ENCODE data around the gene C4BPA.

Gene C4BPA

DNA sequence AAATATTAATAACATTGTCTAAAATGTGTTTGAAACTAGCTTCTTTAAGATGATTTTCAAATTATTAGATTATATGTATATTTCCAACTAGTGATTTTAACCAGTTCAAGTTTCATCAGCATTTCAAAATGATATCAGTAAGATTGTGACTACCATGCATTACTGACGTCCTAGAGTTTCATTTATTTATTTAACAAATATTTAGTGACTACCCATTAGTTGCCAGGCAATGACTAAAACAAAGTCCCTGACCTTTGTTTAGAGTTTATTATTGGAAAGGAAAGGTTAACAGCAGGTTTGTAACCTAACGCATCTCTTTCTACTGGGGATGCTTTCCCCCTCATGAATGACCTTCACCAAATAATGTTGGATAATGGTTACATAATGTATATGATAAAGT lies 22.9 kb upstream of the C4BPA start:
- DNase-seq (ENCODE audit: low spot score), result no peak
- TF ChIP-seq, protein P1, sequence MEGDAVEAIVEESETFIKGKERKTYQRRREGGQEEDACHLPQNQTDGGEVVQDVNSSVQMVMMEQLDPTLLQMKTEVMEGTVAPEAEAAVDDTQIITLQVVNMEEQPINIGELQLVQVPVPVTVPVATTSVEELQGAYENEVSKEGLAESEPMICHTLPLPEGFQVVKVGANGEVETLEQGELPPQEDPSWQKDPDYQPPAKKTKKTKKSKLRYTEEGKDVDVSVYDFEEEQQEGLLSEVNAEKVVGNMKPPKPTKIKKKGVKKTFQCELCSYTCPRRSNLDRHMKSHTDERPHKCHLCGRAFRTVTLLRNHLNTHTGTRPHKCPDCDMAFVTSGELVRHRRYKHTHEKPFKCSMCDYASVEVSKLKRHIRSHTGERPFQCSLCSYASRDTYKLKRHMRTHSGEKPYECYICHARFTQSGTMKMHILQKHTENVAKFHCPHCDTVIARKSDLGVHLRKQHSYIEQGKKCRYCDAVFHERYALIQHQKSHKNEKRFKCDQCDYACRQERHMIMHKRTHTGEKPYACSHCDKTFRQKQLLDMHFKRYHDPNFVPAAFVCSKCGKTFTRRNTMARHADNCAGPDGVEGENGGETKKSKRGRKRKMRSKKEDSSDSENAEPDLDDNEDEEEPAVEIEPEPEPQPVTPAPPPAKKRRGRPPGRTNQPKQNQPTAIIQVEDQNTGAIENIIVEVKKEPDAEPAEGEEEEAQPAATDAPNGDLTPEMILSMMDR (IDR thresholded peaks at IDR 0.05; ENCODE audit: extremely low read depth, insufficient read depth, missing control alignments), result no peak
- in situ Hi-C loops (cut with MboI; ENCODE audit: low pct_unique_long_range_greater_than_20kb, low sequenced_read_pairs, unreplicated experiment), result loop anchor here (25.0 kb wide), 1 partner anchor 406 kb away; the partner anchor contains the start of gene CR1

DNA sequence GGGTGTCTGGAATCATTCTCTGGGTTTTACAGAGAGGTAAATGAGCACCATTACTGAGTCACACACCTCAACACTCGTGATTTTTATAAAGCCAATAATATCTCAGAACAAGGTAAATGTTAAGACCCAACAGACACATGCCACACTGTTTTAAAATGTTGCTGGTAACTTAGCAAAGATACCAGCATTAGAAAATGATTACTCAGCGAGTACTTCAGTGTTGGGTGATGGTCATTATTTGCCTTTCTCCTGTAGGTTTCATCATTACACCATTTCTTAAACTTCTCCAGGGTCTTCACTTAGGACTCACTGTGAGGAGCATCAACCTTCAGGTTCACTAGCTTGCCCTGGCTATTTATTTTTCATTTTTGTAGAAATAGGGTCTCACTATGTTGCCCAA lies 22.2 kb upstream of the C4BPA start:
- TF ChIP-seq, protein P1 (IDR thresholded peaks at IDR 0.05; ENCODE audit: extremely low read depth, insufficient read depth, missing control alignments), result no peak

DNA sequence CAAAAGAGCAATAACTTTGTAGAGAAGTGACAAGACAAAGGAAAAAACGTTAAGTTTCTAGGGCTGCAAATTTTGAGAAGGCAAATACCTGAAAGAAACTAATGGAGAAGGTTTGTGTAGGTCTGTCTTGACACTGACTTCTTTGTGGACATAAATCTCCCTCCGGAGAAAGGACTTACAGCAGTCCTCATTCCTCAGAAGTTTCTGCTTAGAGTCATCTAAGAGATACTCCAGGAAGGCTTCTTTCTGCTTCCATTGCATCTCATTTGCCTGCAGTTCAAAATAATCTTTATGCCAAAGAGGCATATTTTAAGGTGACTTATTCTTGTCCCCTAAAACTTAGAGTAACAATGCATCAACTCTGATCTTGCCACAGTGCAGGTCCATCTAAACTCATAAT lies 19.8 kb upstream of the C4BPA start:
- in situ Hi-C loops (cut with MboI; ENCODE audit: low pct_unique_long_range_greater_than_20kb, low sequenced_read_pairs, unreplicated experiment), result loop anchor here (25.0 kb wide), 1 partner anchor 403 kb away; the partner anchor contains the start of gene CR1

More for the DNA sequence above, 22.2 kb upstream of the C4BPA start:
- in situ Hi-C loops (cut with MboI; ENCODE audit: low pct_unique_long_range_greater_than_20kb, low sequenced_read_pairs, unreplicated experiment), result loop anchor here (25.0 kb wide), 1 partner anchor 405 kb away; the partner anchor contains the start of gene CR1
- no peak for DNase-seq (ENCODE audit: low spot score)

DNA sequence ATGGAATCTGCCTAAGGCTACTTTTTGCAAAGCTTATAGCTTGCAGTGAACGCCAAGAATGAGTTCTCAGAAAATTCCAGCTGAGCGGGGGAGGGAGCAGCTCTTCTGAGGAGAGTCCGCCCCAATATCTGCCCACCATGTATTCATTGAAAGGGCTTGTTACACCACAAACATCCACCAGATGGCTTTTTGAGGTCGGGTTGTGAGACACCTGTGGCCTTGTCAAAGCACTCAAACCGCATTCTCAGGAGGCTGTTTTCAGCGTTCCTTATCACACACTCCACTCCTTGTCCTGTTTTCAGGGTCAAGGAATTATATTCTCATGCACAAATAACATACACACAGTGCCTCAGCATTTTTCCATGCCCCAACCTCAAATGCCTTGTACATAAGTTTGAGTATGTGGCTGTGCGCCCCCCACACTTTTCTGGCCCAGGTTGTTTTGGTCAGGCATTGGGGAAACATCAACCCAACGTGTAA lies 19.3 kb upstream of the C4BPA start:
- TF ChIP-seq, protein P1 (IDR thresholded peaks at IDR 0.05; ENCODE audit: extremely low read depth, insufficient read depth, missing control alignments), result peak; percentile 72
- DNase-seq (ENCODE audit: low spot score), result peak; percentile 49
- in situ Hi-C loops (cut with MboI; ENCODE audit: low pct_unique_long_range_greater_than_20kb, low sequenced_read_pairs, unreplicated experiment), result loop anchor here (25.0 kb wide), 1 partner anchor 403 kb away; the partner anchor contains the start of gene CR1

More for the DNA sequence above, 19.8 kb upstream of the C4BPA start:
- TF ChIP-seq, protein P1 (IDR thresholded peaks at IDR 0.05; ENCODE audit: extremely low read depth, insufficient read depth, missing control alignments), result no peak
- DNase-seq (ENCODE audit: low spot score), result no peak

DNA sequence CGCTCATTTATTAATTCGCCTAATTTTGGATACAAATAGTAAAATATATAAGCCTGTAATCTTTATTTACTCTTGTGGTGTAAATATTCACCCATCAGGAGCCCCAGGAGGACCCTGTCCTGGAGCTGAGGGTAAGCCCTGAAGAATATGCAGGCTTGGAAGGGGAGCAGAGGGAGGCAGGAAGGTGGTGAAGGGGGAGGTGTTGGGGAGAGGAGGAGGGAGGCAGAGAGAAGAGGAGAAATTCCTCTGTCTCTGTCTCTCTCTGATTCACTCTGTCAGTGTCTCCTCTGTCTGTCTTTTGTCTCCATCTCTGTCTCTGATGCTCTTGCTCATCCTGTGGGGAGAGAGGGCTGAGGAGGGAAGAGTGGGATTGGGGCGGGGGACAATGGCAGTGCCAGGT lies 18.1 kb upstream of the C4BPA start:
- in situ Hi-C loops (cut with MboI; ENCODE audit: low pct_unique_long_range_greater_than_20kb, low sequenced_read_pairs, unreplicated experiment), result loop anchor here (25.0 kb wide), 1 partner anchor 401 kb away; the partner anchor contains the start of gene CR1
- no peak for DNase-seq (ENCODE audit: low spot score)
- TF ChIP-seq, protein P1 (IDR thresholded peaks at IDR 0.05; ENCODE audit: extremely low read depth, insufficient read depth, missing control alignments), result no peak

DNA sequence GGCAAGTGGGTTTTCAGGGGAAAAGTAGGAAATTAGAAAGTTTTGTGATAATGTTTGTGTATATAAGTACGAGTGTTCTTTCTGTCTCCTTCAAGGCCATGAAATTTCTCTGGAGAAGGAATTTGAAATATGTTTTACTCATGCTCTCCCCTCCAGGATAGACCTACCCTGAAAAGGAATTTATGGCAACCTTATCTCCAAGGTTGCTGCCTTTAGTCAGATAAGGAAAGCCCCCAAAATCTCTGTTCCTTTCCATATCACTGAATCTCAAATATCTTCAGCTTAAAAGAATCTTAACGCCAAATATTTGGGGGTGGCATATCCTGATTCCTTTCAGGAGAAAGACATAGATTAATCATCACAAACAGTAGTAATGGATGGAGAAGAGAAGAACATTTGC lies 15.9 kb upstream of the C4BPA start:
- in situ Hi-C loops (cut with MboI; ENCODE audit: low pct_unique_long_range_greater_than_20kb, low sequenced_read_pairs, unreplicated experiment), result loop anchor here (25.0 kb wide), 1 partner anchor 399 kb away; the partner anchor contains the start of gene CR1
- DNase-seq (ENCODE audit: low spot score), result no peak
- TF ChIP-seq, protein P1 (IDR thresholded peaks at IDR 0.05; ENCODE audit: extremely low read depth, insufficient read depth, missing control alignments), result no peak
